ENCODE data around the gene GET3. TPM values are rescaled to one million over a fixed set of nuclear protein-coding genes. Genes with fewer than 3 reads are reported as not detected.

GET3 gene
- total and polyA plus RNA-seq, 2 donors (not counting 1 experiment from before 2014, with no cell fraction given): 37.2 to 61.7 TPM

GRCh38 chr19:12784394-12784870 is 47.1 kb downstream of the GET3 start:
- Mint-ChIP-seq H3K27me3 (no peaks in the 10 kb centered on the region), H3K4me1 (peaks cover 47% of the 10 kb centered on the region), H3K9me3 (ENCODE audit: insufficient read depth) (no peaks in the 10 kb centered on the region), H3K4me3 (no peak overlapping the region), H3K27ac (no peak overlapping the region)
- Histone ChIP-seq H4K20me1 (ENCODE audit: control insufficient read depth, insufficient read depth, low read length, poor library complexity, severe bottlenecking) (no peaks in the 10 kb centered on the region), H3K4me3 (ENCODE audit: control extremely low read depth in 1 of 5, extremely low read depth in 1 of 5, insufficient read depth in 1 of 5, low read depth in 2 of 5, low read length in 4 of 5) (no peak overlapping the region), H3K27ac (ENCODE audit: low read length in 2 of 2) (peak overlapping the region; percentile 92 to 97), H3K27me3 (replicated peaks in 1 of 4; ENCODE audit: control extremely low read depth in 1 of 4, control insufficient read depth in 3 of 4, insufficient read depth in 4 of 4, low read length in 3 of 4) (no peaks in the 10 kb centered on the region), H3K4me2 (replicated peaks; ENCODE audit: low read depth, low read length, poor library complexity, severe bottlenecking) (peak overlapping the region; percentile 96), H3K4me1 (ENCODE audit: control insufficient read depth in 2 of 2, insufficient read depth in 2 of 2, low read length in 2 of 2) (peaks cover 75 to 81% of the 10 kb centered on the region in 2 donors), H3K9me3 (ENCODE audit: control extremely low read depth in 1 of 3, control insufficient read depth in 2 of 3, insufficient read depth in 1 of 3, low read length in 2 of 3) (no peaks in the 10 kb centered on the region), H3K9ac (ENCODE audit: low read length) (no peak overlapping the region), H3K79me2 (ENCODE audit: control insufficient read depth, insufficient read depth, low read length) (no peaks in the 10 kb centered on the region), H3K36me3 (replicated peaks in 1 of 2; ENCODE audit: control extremely low read depth in 1 of 2, control insufficient read depth in 1 of 2, extremely low read depth in 1 of 2, insufficient read depth in 2 of 2, low read length in 1 of 2) (no peaks in the 10 kb centered on the region), H2AFZ (ENCODE audit: insufficient read depth, low read depth, low read length, poor library complexity, severe bottlenecking) (no peak overlapping the region)
- DNase-seq (no peak), ATAC-seq (ENCODE audit: low read depth) (no peak)
- WGBS (ENCODE audit: insufficient coverage): 82% methylated on average over 9 of the region's 10 CpGs
- TF ChIP-seq, protein P1, sequence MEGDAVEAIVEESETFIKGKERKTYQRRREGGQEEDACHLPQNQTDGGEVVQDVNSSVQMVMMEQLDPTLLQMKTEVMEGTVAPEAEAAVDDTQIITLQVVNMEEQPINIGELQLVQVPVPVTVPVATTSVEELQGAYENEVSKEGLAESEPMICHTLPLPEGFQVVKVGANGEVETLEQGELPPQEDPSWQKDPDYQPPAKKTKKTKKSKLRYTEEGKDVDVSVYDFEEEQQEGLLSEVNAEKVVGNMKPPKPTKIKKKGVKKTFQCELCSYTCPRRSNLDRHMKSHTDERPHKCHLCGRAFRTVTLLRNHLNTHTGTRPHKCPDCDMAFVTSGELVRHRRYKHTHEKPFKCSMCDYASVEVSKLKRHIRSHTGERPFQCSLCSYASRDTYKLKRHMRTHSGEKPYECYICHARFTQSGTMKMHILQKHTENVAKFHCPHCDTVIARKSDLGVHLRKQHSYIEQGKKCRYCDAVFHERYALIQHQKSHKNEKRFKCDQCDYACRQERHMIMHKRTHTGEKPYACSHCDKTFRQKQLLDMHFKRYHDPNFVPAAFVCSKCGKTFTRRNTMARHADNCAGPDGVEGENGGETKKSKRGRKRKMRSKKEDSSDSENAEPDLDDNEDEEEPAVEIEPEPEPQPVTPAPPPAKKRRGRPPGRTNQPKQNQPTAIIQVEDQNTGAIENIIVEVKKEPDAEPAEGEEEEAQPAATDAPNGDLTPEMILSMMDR (IDR thresholded peaks at IDR 0.05): no peak
- no peak for TF ChIP-seq EZH2 (IDR thresholded peaks at IDR 0.05; ENCODE audit: borderline replicate concordance, insufficient read depth, low read depth, low read length, poor library complexity, severe bottlenecking)
- CTCF ChIA-PET: interaction anchor here (1.0 to 27.9 kb wide), 2 partner anchors 15 to 24 kb away, joined by 3 to 1147 read pairs; partner anchors contain the start of genes JUNB, PRDX2, RNASEH2A and THSD8
- intact Hi-C loops (cut with micrococcal nuclease): no loop called here
- POLR2A ChIA-PET: interaction anchor here (4.9 kb wide), 1 partner anchor 9 kb away, joined by 118 read pairs; the partner anchor contains the start of gene JUNB

DNA sequence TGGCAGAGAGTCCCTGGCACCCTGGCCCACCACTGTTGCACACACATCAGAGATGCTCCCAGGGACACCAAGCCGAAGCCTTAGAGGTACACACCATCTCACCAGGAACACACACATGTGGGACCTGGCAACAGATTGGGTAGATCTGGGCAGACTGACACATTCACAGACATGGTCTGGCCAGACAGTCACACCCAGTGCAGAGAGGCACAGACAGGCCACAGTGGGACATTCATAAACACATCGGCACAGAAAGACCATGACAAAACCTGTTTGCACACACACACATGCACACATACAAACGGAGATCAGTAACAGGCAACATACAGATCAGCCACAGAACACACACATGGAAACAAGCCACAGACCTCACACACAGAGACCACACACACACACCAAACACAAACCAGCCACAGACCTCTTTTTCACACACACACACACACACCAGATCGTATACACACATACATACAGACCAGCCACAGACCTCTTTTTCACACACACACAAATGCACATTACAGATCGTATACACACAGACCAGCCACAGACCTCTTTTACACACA is 47.7 kb downstream of the GET3 start:
- no peaks in the 10 kb centered on the region for H3K79me2 ChIP-seq (ENCODE audit: control insufficient read depth, insufficient read depth, low read length)
- H3K27ac Mint-ChIP-seq: no peak overlapping the region
- H4K20me1 ChIP-seq (ENCODE audit: control insufficient read depth, insufficient read depth, low read length, poor library complexity, severe bottlenecking): no peaks in the 10 kb centered on the region
- H3K4me3 ChIP-seq (ENCODE audit: control extremely low read depth in 1 of 5, extremely low read depth in 1 of 5, insufficient read depth in 1 of 5, low read depth in 2 of 5, low read length in 4 of 5): no peak overlapping the region
- peaks cover 42% of the 10 kb centered on the region for H3K4me1 Mint-ChIP-seq
- DNase-seq: peak; percentile 67
- no peaks in the 10 kb centered on the region for H3K27me3 ChIP-seq (replicated peaks in 1 of 4; ENCODE audit: control extremely low read depth in 1 of 4, control insufficient read depth in 3 of 4, insufficient read depth in 4 of 4, low read length in 3 of 4)
- TF ChIP-seq, protein P1 (IDR thresholded peaks at IDR 0.05): no peak
- no peak for TF ChIP-seq EZH2 (IDR thresholded peaks at IDR 0.05; ENCODE audit: borderline replicate concordance, insufficient read depth, low read depth, low read length, poor library complexity, severe bottlenecking)
- WGBS (ENCODE audit: insufficient coverage): 58% methylated on average over 5 of the region's 5 CpGs
- ATAC-seq (ENCODE audit: low read depth): no peak
- H3K27me3 Mint-ChIP-seq: no peaks in the 10 kb centered on the region
- CTCF ChIA-PET: interaction anchor here (3.9 to 5.0 kb wide), 2 partner anchors 8 to 11 kb away, joined by 28 to 65 read pairs; no protein-coding TSS in a partner anchor
- no peak overlapping the region for H3K9ac ChIP-seq (ENCODE audit: low read length)
- H3K27ac ChIP-seq (ENCODE audit: low read length in 2 of 2): peak overlapping the region; percentile 92 to 97
- peaks cover 75 to 80% of the 10 kb centered on the region in 2 donors for H3K4me1 ChIP-seq (ENCODE audit: control insufficient read depth in 2 of 2, insufficient read depth in 2 of 2, low read length in 2 of 2)
- peak overlapping the region; percentile 96 for H3K4me2 ChIP-seq (replicated peaks; ENCODE audit: low read depth, low read length, poor library complexity, severe bottlenecking)
- H3K9me3 Mint-ChIP-seq (ENCODE audit: insufficient read depth): no peaks in the 10 kb centered on the region
- no peaks in the 10 kb centered on the region for H3K9me3 ChIP-seq (ENCODE audit: control extremely low read depth in 1 of 3, control insufficient read depth in 2 of 3, insufficient read depth in 1 of 3, low read length in 2 of 3)
- POLR2A ChIA-PET: interaction anchor here (4.9 kb wide), 1 partner anchor 8 kb away, joined by 118 read pairs; the partner anchor contains the start of gene JUNB
- no peaks in the 10 kb centered on the region for H3K36me3 ChIP-seq (replicated peaks in 1 of 2; ENCODE audit: control extremely low read depth in 1 of 2, control insufficient read depth in 1 of 2, extremely low read depth in 1 of 2, insufficient read depth in 2 of 2, low read length in 1 of 2)
- intact Hi-C loops (cut with micrococcal nuclease): loop anchor here (5.0 kb wide), 1 partner anchor 1203 kb away; no protein-coding TSS in a partner anchor
- H2AFZ ChIP-seq (ENCODE audit: insufficient read depth, low read depth, low read length, poor library complexity, severe bottlenecking): no peak overlapping the region
- H3K4me3 Mint-ChIP-seq: no peak overlapping the region
